ENCODE data around the gene SNRNP25.

Gene SNRNP25

GRCh38 chr16:63998-64913, 10.6 kb downstream of the SNRNP25 start:
- DNase-seq (ENCODE audit: low spot score), result no peak

GRCh38 chr16:64914-65255, 11.3 kb downstream of the SNRNP25 start:
- DNase-seq (ENCODE audit: low spot score), result no peak

DNA sequence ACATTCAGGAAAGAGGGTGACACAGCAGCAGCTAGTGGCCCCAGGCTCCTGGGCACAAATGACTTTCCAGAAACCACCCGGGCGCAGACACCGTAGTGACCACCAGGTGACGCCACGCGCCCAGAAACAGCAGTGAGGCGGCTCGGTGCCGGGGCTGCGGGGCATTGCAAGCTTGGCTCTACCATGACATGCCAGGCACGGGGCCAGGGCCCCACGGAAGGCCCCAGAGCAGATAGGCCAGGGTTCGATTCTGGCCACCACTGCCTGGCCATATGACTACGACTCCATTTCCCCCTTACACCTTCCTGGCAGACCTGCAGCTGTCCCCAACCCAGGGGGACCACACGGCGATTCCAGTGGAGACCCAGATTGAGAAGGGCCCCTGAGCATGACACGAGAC, 12.1 kb downstream of the SNRNP25 start:
- peak; percentile 53 for DNase-seq (ENCODE audit: low spot score)

DNA sequence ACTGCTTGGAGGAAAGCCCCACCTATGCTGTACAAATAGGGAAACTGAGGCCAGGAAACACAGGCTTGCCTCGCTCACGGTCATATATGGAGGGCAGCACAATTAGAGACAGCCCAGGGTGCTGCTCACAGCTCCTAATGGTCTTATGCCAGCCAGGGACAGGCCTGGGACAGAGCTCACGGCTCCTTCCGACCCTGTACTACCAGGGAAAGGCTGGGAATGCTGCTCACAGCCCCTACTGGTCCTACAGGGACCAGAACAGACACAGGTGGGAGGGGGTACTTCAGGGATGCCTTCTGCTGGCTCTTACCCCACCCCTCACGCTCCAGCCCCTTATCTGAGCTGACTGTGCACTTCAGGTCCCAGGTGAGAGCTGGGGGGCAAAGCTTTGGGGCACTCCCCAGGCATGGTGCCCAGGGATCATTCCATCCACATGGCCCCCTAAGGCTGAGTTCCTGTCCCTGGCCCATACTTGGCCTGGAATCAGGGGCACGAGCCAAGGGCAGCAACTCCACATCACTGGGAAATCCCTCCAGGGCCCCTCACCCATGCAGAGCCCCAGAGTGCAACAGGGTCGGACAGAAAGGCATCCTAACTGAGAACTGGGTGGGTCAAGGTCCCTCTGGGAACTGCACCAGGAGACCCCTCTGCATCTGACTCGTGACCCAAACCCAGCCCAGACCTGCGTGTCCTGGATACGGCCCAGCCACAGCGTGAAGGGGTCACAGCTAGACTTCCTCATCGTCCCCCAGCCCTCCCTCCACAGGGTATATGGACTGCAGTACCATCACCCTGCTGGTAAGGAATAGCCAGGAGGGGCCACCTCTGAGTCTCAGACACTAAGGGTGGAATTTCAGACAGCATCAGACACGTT, 12.9 kb downstream of the SNRNP25 start:
- DNase-seq (ENCODE audit: low spot score), result no peak

DNA sequence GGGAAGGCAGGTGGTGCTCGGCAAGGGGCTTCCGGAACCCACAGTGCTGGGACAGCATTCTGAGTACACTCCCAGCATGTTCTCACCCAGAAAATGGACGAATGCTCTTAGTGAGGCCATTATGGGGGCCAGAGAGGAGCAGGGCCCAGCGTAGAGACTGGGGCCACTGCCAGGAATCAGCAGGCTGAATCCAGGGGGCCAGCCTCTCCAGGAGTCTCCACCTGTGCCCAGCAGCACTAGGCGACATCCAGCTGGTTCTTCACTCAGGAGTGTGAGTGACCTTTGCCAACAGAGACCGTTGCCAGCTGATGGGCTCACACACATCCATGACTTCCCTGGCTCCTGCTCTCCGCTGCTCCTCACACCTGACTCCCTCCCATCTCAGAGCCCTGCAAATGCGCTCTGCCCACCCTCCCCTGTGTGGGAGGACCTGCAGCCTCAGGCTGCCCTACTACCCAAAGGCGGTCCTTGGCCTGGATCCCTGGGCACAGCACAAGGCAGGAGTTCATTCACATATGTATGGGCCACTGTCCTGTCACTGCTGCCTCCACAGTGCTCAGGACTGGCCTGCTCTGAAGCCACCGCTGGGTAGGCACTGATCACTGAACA, 13.7 kb downstream of the SNRNP25 start:
- DNase-seq (ENCODE audit: low spot score), result no peak

GRCh38 chr16:67884-68789, 14.5 kb downstream of the SNRNP25 start:
- no peak for DNase-seq (ENCODE audit: low spot score)

DNA sequence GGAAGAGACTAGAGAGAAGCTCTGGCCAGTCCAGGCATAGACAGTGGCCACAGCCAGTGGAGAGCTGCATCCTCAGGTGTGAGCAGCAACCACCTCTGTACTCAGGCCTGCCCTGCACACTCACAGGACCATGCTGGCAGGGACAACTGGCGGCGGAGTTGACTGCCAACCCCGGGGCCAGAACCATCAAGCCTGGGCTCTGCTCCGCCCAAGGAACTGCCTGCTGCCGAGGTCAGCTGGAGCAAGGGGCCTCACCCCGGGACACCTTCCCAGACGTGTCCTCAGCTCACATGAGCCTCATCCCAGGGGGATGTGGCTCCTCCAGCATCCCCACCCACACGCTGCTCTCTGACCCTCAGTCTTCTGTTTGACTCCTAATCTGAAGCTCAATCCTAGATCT, 15.6 kb downstream of the SNRNP25 start:
- no peak for DNase-seq (ENCODE audit: low spot score)

GRCh38 chr16:71210-71539, 17.5 kb downstream of the SNRNP25 start:
- DNase-seq (ENCODE audit: low spot score), result no peak

- DNase-seq (ENCODE audit: low spot score), result no peak
These were observed 18.1 kb downstream of the SNRNP25 start for GRCh38 chr16:71540-72401.

DNA sequence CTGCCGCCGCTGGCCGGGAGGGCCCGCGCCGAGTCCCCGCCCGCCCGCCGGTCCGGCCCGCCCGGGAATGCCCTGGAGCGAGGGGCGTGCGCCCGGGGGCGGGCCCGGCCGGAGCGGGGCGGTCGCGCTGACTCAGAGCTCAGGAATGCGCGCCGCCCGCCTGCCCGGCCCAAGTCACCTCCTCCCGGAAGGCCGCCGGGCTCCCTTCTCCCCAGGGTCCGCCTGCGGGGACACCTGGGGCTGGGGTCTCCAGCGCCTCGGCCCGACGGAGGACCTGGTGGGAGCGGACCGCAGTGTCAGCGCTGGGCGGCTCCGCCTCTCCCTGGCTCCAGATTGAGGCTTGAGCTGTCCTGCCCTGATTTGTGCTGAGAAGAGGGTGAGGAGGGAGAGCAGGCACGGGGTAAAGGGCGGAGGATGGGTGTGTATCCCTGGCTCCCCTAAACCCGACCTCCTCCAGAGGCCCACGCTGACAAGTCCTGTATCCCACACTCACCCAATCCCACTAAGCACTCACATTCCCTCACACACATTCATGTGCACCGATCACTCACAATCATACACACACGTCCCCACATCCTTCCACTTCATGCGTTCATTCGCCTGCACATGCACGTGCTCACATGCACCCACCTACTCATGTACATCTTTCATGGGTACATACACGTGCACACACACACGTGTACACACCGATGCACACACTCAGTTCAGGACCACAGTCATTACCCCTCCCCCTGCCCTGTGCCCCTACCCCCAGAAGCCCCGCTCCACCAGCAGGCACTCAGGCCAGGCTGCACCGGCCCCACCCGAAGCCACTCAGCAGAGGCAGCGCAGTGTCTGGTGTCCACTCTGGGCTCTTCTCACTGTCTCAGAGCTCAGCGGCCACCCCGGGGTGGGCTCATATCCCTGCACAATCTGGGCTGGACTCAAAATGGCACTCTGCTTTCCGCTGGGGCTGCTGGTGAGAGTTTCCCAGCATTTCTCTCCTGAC, 19.2 kb downstream of the SNRNP25 start, which contains the start of gene RHBDF1:
RHBDF1 (minus strand) TSS at position 71 of the 988 bp plus-strand sequence. CDS start 7,616 bp downstream, outside the sequence.
- DNase-seq (ENCODE audit: low spot score), result no peak

- DNase-seq (ENCODE audit: low spot score), result no peak
These were observed 20.6 kb downstream of the SNRNP25 start for GRCh38 chr16:74051-74746.

DNA sequence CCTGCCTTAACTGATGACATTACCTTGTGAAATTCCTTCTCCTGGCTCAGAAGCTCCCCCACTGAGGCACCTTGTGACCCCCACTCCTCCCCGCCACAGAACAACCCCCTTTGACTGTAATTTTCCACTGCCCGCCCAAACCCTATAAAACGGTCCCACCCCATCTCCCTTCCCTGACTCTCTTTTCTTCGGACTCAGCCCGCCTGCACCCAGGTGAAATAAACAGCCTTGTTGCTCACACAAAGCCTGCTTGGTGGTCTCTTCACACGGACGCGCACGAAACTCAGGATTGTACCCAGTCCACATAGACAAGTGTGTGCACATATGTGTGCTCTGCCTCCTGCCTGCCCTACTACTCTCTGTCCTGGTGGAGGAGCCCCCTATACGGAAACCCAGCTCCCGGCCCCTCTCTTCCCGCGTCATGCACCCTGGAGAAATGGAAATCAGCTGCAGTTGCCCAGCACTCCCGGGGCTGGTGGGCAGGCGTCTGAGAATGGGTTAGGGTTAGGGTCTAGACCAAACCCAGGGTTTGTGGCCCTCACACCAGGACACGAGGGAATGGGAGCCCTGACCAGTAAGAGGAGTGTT, 21.2 kb downstream of the SNRNP25 start:
- DNase-seq (ENCODE audit: low spot score), result no peak

DNA sequence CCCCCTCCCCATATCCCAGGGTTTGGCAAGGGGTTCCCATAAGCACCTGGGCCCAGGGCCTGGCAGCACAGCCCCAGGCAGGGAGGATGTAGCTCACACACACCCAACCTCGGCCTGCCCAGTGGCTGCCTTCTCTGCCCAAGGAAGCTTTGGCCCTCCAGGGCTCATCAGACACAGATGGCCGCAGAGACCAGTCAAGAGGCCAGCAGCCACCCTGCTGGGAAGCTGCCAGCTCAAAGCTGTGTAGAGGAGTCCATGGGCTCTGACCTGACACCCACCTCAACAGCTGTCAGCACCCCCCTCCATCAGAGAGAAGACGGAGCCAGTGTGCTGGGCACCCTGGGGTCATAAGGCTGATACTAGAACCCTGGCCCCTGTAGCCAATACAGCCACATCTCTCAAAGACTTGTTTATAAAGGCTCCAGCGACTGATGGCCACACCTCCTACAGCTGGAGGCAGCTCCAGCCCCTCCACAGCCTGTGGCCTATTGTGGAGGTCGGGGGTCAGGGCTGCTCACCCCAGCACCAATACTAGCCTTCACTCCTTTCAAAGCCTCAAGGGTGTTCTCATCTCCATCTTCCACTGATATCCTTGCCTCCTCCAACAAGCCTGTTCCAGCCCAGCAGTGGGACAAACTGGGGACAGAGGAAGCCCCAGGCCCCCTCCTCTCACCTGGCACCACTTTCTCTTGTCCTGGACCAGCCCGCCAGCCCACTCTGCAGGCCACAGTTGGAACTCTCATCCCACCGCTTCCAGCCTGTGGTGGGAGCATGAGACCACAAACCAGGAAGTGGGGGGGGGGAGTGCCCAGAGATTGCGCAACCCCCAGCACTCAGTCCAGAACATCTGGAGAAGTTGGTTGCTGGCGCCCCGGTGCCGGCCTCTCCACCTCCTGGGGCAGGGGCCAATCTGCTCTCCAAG, 22.2 kb downstream of the SNRNP25 start:
- DNase-seq (ENCODE audit: low spot score), result peak; percentile 59

GRCh38 chr16:76535-77272, 23.1 kb downstream of the SNRNP25 start:
- DNase-seq (ENCODE audit: low spot score), result peak; percentile 24

DNA sequence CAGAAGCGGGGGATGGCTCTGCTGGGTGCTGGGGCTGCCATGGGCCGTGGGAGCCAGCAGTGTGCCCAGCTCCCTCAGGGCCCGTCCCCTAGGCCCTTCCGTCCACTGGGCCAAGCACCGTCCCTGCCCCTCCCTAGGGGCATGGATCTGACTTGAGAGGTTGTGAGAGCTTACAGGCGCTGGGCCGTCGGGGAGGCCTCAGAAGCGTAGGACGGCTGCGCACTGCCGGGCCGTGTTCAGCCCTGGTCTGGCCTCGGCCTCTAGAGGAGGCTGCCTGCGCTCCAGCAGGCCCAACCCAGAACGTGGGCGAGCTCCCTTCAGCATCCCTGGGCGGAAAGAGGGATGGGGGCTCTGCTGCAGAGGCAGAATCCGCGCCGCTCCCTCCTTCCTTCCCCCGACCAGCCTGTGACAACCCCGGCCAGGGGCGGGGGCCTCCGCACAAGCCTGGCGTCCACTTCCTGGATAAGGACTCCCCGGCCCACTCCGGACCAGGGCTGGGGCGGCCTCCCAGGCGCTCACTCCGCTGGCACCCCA, 23.7 kb downstream of the SNRNP25 start:
- peak; percentile 51 for DNase-seq (ENCODE audit: low spot score)

DNA sequence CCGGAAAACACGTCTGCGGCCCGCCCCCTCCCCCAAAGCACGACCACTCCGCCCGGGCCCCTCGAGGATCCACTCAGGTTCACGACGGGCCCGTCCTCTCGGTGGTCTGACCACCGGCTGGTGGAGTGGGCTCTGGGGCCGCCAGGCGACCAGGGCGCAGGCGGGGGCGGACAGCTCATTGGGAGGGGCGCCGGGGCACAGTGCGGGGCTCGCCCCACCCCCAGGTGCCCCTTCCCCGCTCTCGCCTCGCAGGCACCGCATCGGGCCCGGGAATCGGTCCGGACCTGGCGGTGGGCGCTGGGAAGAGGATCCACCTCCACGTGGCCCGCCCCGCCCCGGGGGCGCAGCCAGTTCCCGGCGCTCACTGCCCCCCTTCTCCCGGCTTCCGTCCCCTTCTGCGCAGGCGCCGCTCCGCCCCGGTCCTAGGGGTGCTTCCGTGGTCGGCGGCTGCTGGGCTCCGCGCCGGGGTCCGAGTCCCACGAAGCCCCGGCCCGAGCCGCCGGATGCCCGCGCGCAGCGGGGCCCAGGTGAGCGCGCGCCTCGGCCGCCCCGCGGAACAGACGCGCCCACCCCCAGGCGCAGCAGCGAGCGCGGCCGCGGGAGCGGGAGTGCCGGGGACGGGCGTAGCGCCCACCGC, 24.3 kb downstream of the SNRNP25 start, which contains the start of gene MPG:
MPG (plus strand) TSS at position 419 of the 637 bp plus-strand sequence; CDS start at position 504, 85 bp downstream.
- peak; percentile 56 for DNase-seq (ENCODE audit: low spot score)
